ENCODE measurements around the gene BEGAIN.

- no peak for TF ChIP-seq CTCF (IDR thresholded peaks at IDR 0.05)
- TF ChIP-seq POLR2A (IDR thresholded peaks at IDR 0.05) = no peak
These were observed 44.5 kb downstream of the BEGAIN start for GRCh38 chr14:100542619-100543205.

Measured in adrenal gland (tissue), 5 donors.